22Rv1 (cell line): Measurements from ENCODE around the gene SEC61A2.

Experiments used
- ZFX ChIP-seq: fragments of 450-650 bp; IDR thresholded peaks from 2 replicates; pipeline ENCODE4 v1.6.1; 2017; ENCODE audit warnings: antibody characterized with exemption, borderline replicate concordance
- TF ChIP-seq, protein P1 (sequence below): fragments of 450-650 bp; IDR thresholded peaks from 2 replicates; pipeline ENCODE4 v1.5.1; 2017; ENCODE audit warnings: mild to moderate bottlenecking

DNA sequence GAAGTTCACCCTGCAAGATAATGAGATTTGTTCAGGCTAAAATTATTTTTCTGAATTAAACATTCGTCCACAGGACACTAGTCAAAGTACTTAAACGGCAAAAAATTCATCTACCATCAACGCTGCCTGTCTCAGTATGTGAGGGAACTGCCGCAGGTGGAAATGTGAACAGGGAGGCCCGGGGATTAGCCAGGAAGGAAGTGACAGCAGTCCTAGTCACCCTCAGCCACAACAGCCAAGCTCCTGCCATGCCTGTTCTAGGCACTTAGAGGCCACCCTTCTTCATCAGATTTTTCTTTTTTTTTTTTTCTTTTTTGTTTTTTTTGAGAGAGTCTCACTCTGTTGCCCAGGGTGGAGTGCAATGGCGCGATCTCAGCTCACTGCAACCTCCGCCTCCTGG is 56.8 kb downstream of the SEC61A2 start:
- TF ChIP-seq, protein P1, sequence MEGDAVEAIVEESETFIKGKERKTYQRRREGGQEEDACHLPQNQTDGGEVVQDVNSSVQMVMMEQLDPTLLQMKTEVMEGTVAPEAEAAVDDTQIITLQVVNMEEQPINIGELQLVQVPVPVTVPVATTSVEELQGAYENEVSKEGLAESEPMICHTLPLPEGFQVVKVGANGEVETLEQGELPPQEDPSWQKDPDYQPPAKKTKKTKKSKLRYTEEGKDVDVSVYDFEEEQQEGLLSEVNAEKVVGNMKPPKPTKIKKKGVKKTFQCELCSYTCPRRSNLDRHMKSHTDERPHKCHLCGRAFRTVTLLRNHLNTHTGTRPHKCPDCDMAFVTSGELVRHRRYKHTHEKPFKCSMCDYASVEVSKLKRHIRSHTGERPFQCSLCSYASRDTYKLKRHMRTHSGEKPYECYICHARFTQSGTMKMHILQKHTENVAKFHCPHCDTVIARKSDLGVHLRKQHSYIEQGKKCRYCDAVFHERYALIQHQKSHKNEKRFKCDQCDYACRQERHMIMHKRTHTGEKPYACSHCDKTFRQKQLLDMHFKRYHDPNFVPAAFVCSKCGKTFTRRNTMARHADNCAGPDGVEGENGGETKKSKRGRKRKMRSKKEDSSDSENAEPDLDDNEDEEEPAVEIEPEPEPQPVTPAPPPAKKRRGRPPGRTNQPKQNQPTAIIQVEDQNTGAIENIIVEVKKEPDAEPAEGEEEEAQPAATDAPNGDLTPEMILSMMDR = no peak
- no peak for TF ChIP-seq ZFX
